HepG2 (cell line): ENCODE results near the gene KANSL1. TPM values are rescaled to one million over a fixed set of nuclear protein-coding genes. Genes with fewer than 3 reads are reported as not detected.

Source experiments
- ATAC-seq: fragments of 200-7000 bp; cut with Tn5 transposase; 3 replicates; pipeline ENCODE4 v1.9.1; 2020; ENCODE audit warnings: mild to moderate bottlenecking, moderate library complexity
- BruUV-seq: library from RNA; stranded (reverse); fragments of 400-500 nt; replicated peaks from 2 replicates; lab custom pipeline; 2021; lab: Mats Ljungman, UMichigan
- CTCF ChIA-PET: fragments of 300-600 bp; formaldehyde crosslinking; extraction: SDS; loops from one replicate; lab custom pipeline; 2021; ENCODE audit warnings: low total read pairs, inconsistent platforms, low intra/inter-chr PET ratio; lab: Yijun Ruan, JAX
- POLR2A ChIA-PET: fragments of 350-600 bp; sonication (Branson Sonifier 250); formaldehyde crosslinking; loops from one replicate; lab custom pipeline; 2020; ENCODE audit warnings: antibody characterized with exemption, inconsistent platforms; lab: Yijun Ruan, JAX
- DNase-seq: peaks from one replicate; pipeline ENCODE4 v3.0.0-alpha.2; 2015; ENCODE audit warnings: low spot score
- FAIRE-seq: peaks from 3 replicates; lab custom pipeline; 2011; peaks lifted over from hg19 to GRCh38; lab: Jason Lieb, UNC
- H2AFZ ChIP-seq: one replicate; pipeline ENCODE4 v1.6.1; 2011; ENCODE audit warnings: low read length, inconsistent platforms
- H3K27ac ChIP-seq: fragments of 300-600 bp; 3 replicates; pipeline ENCODE4 v1.8.0; 2011; ENCODE audit warnings: mixed run types, mild to moderate bottlenecking, mixed read lengths, low read length, inconsistent platforms; ENCODE audit not compliant: insufficient read depth; ENCODE audit errors: extremely low read length
- H3K27me3 ChIP-seq, 2 experiments: fragments of 200-600 bp in 1 of 2; 2 replicates in 1 of 2; 3 replicates in 1 of 2; pipeline versions ENCODE4 v1.6.0 to v1.8.0; 2011; ENCODE audit warnings: low read length in 2 of 2, mild to moderate bottlenecking in 2 of 2, moderate library complexity in 2 of 2, inconsistent platforms in 1 of 2; ENCODE audit not compliant: insufficient read depth in 2 of 2, control insufficient read depth in 1 of 2
- H3K36me3 ChIP-seq, 2 experiments: fragments of 200-600 bp in 1 of 2; replicated peaks in 1 of 2; 2 replicates in 1 of 2; 3 replicates in 1 of 2; pipeline versions ENCODE4 v1.5.1 to v1.8.0; 2011; ENCODE audit warnings: low read length in 2 of 2, inconsistent platforms in 1 of 2; ENCODE audit not compliant: insufficient read depth in 2 of 2, control insufficient read depth in 1 of 2
- H3K4me1 ChIP-seq: 2 replicates; pipeline ENCODE4 v1.5.1; 2012; ENCODE audit warnings: low read length, inconsistent platforms; ENCODE audit not compliant: insufficient read depth
- H3K4me2 ChIP-seq: 2 replicates; pipeline ENCODE4 v1.6.0; 2011; ENCODE audit warnings: low read depth, low read length, inconsistent platforms
- H3K4me3 ChIP-seq, 3 experiments: fragments of 200-600 bp in 1 of 3; sonication (generic), shearing (Covaris generic) in 1 of 3; replicated peaks in 1 of 3; 2 replicates each; pipeline ENCODE4 v1.5.1; 2011 to 2016; ENCODE audit warnings: low read length in 3 of 3, inconsistent platforms in 2 of 3, low read depth in 2 of 3, mild to moderate bottlenecking in 2 of 3, control low read depth in 1 of 3, mixed read lengths in 1 of 3; ENCODE audit not compliant: insufficient read depth in 1 of 3
- H3K79me2 ChIP-seq: one replicate; pipeline ENCODE4 v1.6.1; 2011; ENCODE audit warnings: low read length, inconsistent platforms; ENCODE audit not compliant: insufficient read depth
- H3K9ac ChIP-seq: 2 replicates; pipeline ENCODE4 v1.6.0; 2011; ENCODE audit warnings: mild to moderate bottlenecking, low read depth, low read length, inconsistent platforms; ENCODE audit not compliant: insufficient read depth
- H3K9me3 ChIP-seq: 2 replicates; pipeline ENCODE4 v1.5.1; 2012; ENCODE audit warnings: mild to moderate bottlenecking, low read length
- H4K20me1 ChIP-seq: 2 replicates; pipeline ENCODE4 v1.6.0; 2011; ENCODE audit warnings: inconsistent platforms, mild to moderate bottlenecking, low read length, moderate library complexity; ENCODE audit not compliant: insufficient read depth
- GATAD1 ChIP-seq: IDR thresholded peaks from 2 replicates; pipeline ENCODE4 v1.6.1; 2016; ENCODE audit warnings: missing genetic modification reagents, missing compliant biosample characterization
- GZF1 ChIP-seq: sonication (generic); formaldehyde crosslinking; IDR thresholded peaks from 2 replicates; pipeline ENCODE4 v1.5.1; 2020; ENCODE audit warnings: mild to moderate bottlenecking, missing genetic modification reagents
- HES4 ChIP-seq: sonication (generic); formaldehyde crosslinking; IDR thresholded peaks from 2 replicates; pipeline ENCODE4 v1.9.0; 2021; ENCODE audit warnings: mild to moderate bottlenecking, missing genetic modification reagents, borderline replicate concordance
- MAFF ChIP-seq: IDR thresholded peaks from 2 replicates; pipeline ENCODE4 v1.6.1; 2011; ENCODE audit warnings: low read depth, low read length, improper control_type of control experiment
- MAFK ChIP-seq, 2 experiments: IDR thresholded peaks in 1 of 2; conservative IDR thresholded peaks in 1 of 2; 2 replicates each; pipeline ENCODE4 v1.6.1; 2011; ENCODE audit warnings: improper control_type of control experiment in 2 of 2, low read length in 2 of 2
- MED13 ChIP-seq: sonication (generic); formaldehyde crosslinking; IDR thresholded peaks from 2 replicates; pipeline ENCODE4 v1.5.0; 2020; ENCODE audit warnings: missing genetic modification reagents
- NCOA2 ChIP-seq: sonication (generic); formaldehyde crosslinking; IDR thresholded peaks from 2 replicates; pipeline ENCODE4 v1.8.0; 2022; ENCODE audit warnings: inconsistent platforms
- NFIB ChIP-seq: sonication (generic); formaldehyde crosslinking; IDR thresholded peaks from 2 replicates; pipeline ENCODE4 v1.9.0; 2021; ENCODE audit warnings: missing genetic modification reagents, mild to moderate bottlenecking, borderline replicate concordance
- SMAD9 ChIP-seq: sonication (generic); formaldehyde crosslinking; IDR thresholded peaks from 2 replicates; pipeline ENCODE4 v1.5.1; 2020; ENCODE audit warnings: mild to moderate bottlenecking, missing genetic modification reagents
- U2AF2 ChIP-seq: fragments of 200-400 bp; formaldehyde crosslinking; IDR thresholded peaks from 2 replicates; pipeline ENCODE4 v1.6.1; 2017; ENCODE audit warnings: low read depth, mild to moderate bottlenecking, low read length
- ZKSCAN5 ChIP-seq: sonication (generic); formaldehyde crosslinking; IDR thresholded peaks from 2 replicates; pipeline ENCODE4 v1.5.1; 2020; ENCODE audit warnings: mild to moderate bottlenecking, missing genetic modification reagents
- ZNF17 ChIP-seq: sonication (generic); formaldehyde crosslinking; IDR thresholded peaks from 2 replicates; pipeline ENCODE4 v1.5.0; 2020; ENCODE audit warnings: mild to moderate bottlenecking, missing genetic modification reagents
- ZNF292 ChIP-seq: sonication (generic); formaldehyde crosslinking; IDR thresholded peaks from 2 replicates; pipeline ENCODE4 v1.8.1; 2022; ENCODE audit warnings: mild to moderate bottlenecking, low read depth, missing genetic modification reagents, borderline replicate concordance
- ZNF878 ChIP-seq: sonication (generic); formaldehyde crosslinking; IDR thresholded peaks from 2 replicates; pipeline ENCODE4 v1.8.1; 2023; ENCODE audit warnings: mild to moderate bottlenecking, missing genetic modification reagents, moderate library complexity
- WGBS: methylation state at CpG from one replicate; pipeline ENCODE4 v1.1.6; 2017; ENCODE audit warnings: low lambda C conversion rate; 5-methylcytosine and 5-hydroxymethylcytosine counted together
- in situ Hi-C: cut with HindIII; loops from 2 replicates; pipeline ENCODE4 v1.10.0; 2017; ENCODE audit warnings: low pct_unique_long_range_greater_than_20kb; ENCODE audit not compliant: extremely low pct_ligation_motif_present
- intact Hi-C: fragments of 100-400 bp; cut with micrococcal nuclease; formaldehyde crosslinking; loops from one replicate; pipeline ENCODE4 v1.10.0; 2022; ENCODE audit not compliant: unreplicated experiment
- polyA plus RNA-seq, 8 experiments: library from polyadenylated mRNA; depleted of rRNA in 3 of 8; stranded (reverse) in 7 of 8; unstranded in 1 of 8; fragments of >200 nt; fragmentation: Illumina TruSeq in 4 of 8; extraction: Trizol in 4 of 8; gene quantifications; 2 replicates each; pipeline versions ENCODE4 v1.2.1 to v1.2.3, GENCODE V29; 2011 to 2016; ENCODE audit warnings: low read depth in 4 of 8, missing spikeins in 1 of 8, mixed read lengths in 1 of 8; ENCODE audit not compliant: insufficient read depth in 1 of 8
- total RNA-seq, 5 experiments: library from RNA; depleted of rRNA; stranded (reverse); fragments of >200 nt; fragmentation: Illumina TruSeq; extraction: Trizol; gene quantifications; 2 replicates each; pipeline ENCODE4 v1.2.3, GENCODE V29; 2016; ENCODE audit warnings: low read depth in 1 of 5

The KANSL1 gene
- total and polyA plus RNA-seq, 2 of the 13 experiments (the other 11 are each of a cell fraction or from before 2014, with no cell fraction given), result 24.0 to 59.6 TPM

DNA sequence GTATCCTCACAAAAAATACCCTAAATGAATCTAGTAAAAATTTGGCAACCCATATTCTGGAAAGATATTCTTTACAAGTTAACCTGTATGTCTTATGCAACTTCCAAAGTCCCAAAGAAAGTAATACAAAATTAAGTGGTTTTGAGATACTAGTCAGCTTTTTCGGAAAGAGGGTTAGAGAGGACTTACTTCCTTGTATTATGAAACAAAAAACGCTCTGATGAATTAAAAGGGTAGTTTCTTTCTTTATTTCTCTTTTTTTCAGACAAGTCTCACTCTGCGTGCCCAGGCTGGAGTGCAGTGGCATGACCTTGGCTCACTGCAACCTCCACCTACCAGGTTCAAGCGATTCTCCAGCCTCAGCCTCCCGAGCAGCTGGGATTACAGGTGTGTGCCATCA lies 51.6 kb downstream of the KANSL1 start:
- 95% methylated on average over 5 of the region's 5 CpGs for WGBS
- Histone ChIP-seq H3K4me1 (peaks cover 60% of the 10 kb centered on the region), H3K36me3 (no peaks in the 10 kb centered on the region), H3K4me2 (no peak overlapping the region), H3K27ac (no peak overlapping the region), H3K9ac (no peak overlapping the region), H3K79me2 (peaks cover 94% of the 10 kb centered on the region), H2AFZ (no peak overlapping the region), H3K9me3 (no peaks in the 10 kb centered on the region), H4K20me1 (peaks cover 85% of the 10 kb centered on the region), H3K27me3 (no peaks in the 10 kb centered on the region), H3K4me3 (no peak overlapping the region)
- CTCF ChIA-PET, result no interaction called here
- in situ Hi-C loops (no loop called here), intact Hi-C loops (no loop called here)
- BruUV-seq, result no TSS peak
- FAIRE-seq (no peak), DNase-seq (no peak), ATAC-seq (no peak)
- POLR2A ChIA-PET, result no interaction called here
- TF ChIP-seq ZNF878 (CRISPR knock-in tag), result no peak
- TF ChIP-seq GATAD1 (CRISPR knock-in tag), result no peak
- TF ChIP-seq SMAD9, result no peak
- no peak for TF ChIP-seq NCOA2 (CRISPR knock-in tag)
- TF ChIP-seq ZNF17 (CRISPR knock-in tag), result no peak
- TF ChIP-seq ZKSCAN5, result no peak
- TF ChIP-seq ZNF292 (CRISPR knock-in tag), result no peak
- TF ChIP-seq HES4 (CRISPR knock-in tag), result no peak
- no peak for TF ChIP-seq U2AF2
- no peak for TF ChIP-seq NFIB (CRISPR knock-in tag)
- TF ChIP-seq MED13, result no peak

- in situ Hi-C loops, result no loop called here
- Histone ChIP-seq H3K27ac (peak overlapping the region; percentile 7), H3K27me3 (no peaks in the 10 kb centered on the region), H3K36me3 (no peaks in the 10 kb centered on the region), H3K4me2 (no peak overlapping the region), H3K79me2 (peaks cover 96% of the 10 kb centered on the region), H2AFZ (no peak overlapping the region), H3K9me3 (no peaks in the 10 kb centered on the region), H3K4me3 (no peak overlapping the region), H3K4me1 (peaks cover 53% of the 10 kb centered on the region), H4K20me1 (peaks cover 87% of the 10 kb centered on the region), H3K9ac (no peak overlapping the region)
- TF ChIP-seq MAFK (conservative IDR thresholded peaks at IDR 0.05 in 1 of 2, IDR thresholded peaks at IDR 0.05 in 1 of 2; ENCODE audit: low read length in 2 of 2) (peak; percentile 67 to 82), MAFF (peak; percentile 75), GZF1 (CRISPR knock-in tag) (no peak)
- intact Hi-C loops, result no loop called here
- 91% methylated on average over 2 of the region's 2 CpGs for WGBS
- ATAC-seq (no peak), DNase-seq (no peak), FAIRE-seq (no peak)
- BruUV-seq, result no TSS peak
- ChIA-PET CTCF (no interaction called here), POLR2A (no interaction called here)
These were observed 52.5 kb downstream of the KANSL1 start for GRCh38 chr17:46140645-46141197.
